H1 (cell line): ENCODE data around the gene HS2ST1. TPM values are rescaled to one million over a fixed set of nuclear protein-coding genes. Genes with fewer than 3 reads are reported as not detected.

Source experiments
- CTCF ChIA-PET: fragments of 300-600 bp; sonication (Branson Sonifier 250); formaldehyde crosslinking; loops from one replicate; lab custom pipeline; 2021; ENCODE audit not compliant: partially characterized antibody; lab: Charles Lee
- POLR2A ChIA-PET: fragments of 300-600 bp; sonication (Branson Sonifier 250); formaldehyde crosslinking; loops from one replicate; lab custom pipeline; 2021; ENCODE audit warnings: inconsistent platforms; ENCODE audit not compliant: partially characterized antibody; lab: Charles Lee
- DNase-seq, 2 experiments: peaks; one replicate each; pipeline versions ENCODE4 v3.0.0 to v3.0.0-alpha.2; 2010 to 2022; ENCODE audit warnings: low spot score in 2 of 2, low read depth in 1 of 2, mixed read lengths in 1 of 2
- FAIRE-seq: peaks from 2 replicates; lab custom pipeline; 2011; peaks lifted over from hg19 to GRCh38; lab: Jason Lieb, UNC
- H2AFZ ChIP-seq: 2 replicates; pipeline ENCODE4 v1.8.1; 2012; ENCODE audit warnings: low read length, inconsistent platforms
- H2AK5ac ChIP-seq: 2 replicates; pipeline ENCODE4 v1.6.1; 2013; ENCODE audit warnings: low read depth, low read length
- H2BK120ac ChIP-seq: replicated peaks from 2 replicates; pipeline ENCODE3; 2013; ENCODE audit warnings: low read depth, low read length, inconsistent platforms
- H2BK12ac ChIP-seq: 2 replicates; pipeline ENCODE4 v1.6.1; 2013; ENCODE audit warnings: low read depth, low read length
- H2BK15ac ChIP-seq: 2 replicates; pipeline ENCODE4 v1.6.1; 2013; ENCODE audit warnings: low read length
- H2BK20ac ChIP-seq: 2 replicates; pipeline ENCODE4 v1.6.1; 2013; ENCODE audit warnings: low read length
- H2BK5ac ChIP-seq: 2 replicates; pipeline ENCODE4 v1.6.1; 2013; ENCODE audit warnings: low read depth, low read length
- H3K14ac ChIP-seq: 2 replicates; pipeline ENCODE4 v1.6.1; 2013; ENCODE audit warnings: inconsistent platforms; ENCODE audit not compliant: insufficient read length
- H3K18ac ChIP-seq: 2 replicates; pipeline ENCODE4 v1.6.1; 2013; ENCODE audit warnings: low read length; ENCODE audit errors: extremely low read depth
- H3K23ac ChIP-seq: 2 replicates; pipeline ENCODE4 v1.6.1; 2013; ENCODE audit warnings: inconsistent platforms; ENCODE audit not compliant: insufficient read length
- H3K23me2 ChIP-seq: 2 replicates; pipeline ENCODE4 v1.6.1; 2013; ENCODE audit warnings: low read depth, low read length
- H3K27ac ChIP-seq: 2 replicates; pipeline ENCODE4 v1.6.1; 2011; ENCODE audit warnings: low read depth, low read length, inconsistent platforms
- H3K27me3 ChIP-seq, 4 experiments: replicated peaks in 1 of 4; 1 replicate in 1 of 4; 2 replicates in 3 of 4; pipeline versions ENCODE4 v1.6.1 to v1.8.1; 2011 to 2013; ENCODE audit warnings: low read length in 3 of 4, mild to moderate bottlenecking in 3 of 4, inconsistent platforms in 2 of 4, mixed read lengths in 2 of 4, moderate library complexity in 1 of 4; ENCODE audit not compliant: control insufficient read depth in 3 of 4, insufficient read depth in 3 of 4; ENCODE audit errors: extremely low read depth in 1 of 4
- H3K36me3 ChIP-seq, 4 experiments: 2 replicates each; pipeline versions ENCODE4 v1.6.1 to v1.8.1; 2011 to 2013; ENCODE audit warnings: mild to moderate bottlenecking in 4 of 4, low read length in 3 of 4, moderate library complexity in 2 of 4, control low read depth in 1 of 4, inconsistent platforms in 1 of 4; ENCODE audit not compliant: insufficient read depth in 4 of 4, control insufficient read depth in 2 of 4
- H3K4ac ChIP-seq: replicated peaks from 2 replicates; pipeline ENCODE3; 2013; ENCODE audit warnings: low read length, low read depth, mixed read lengths, inconsistent platforms; ENCODE audit not compliant: insufficient read length
- H3K4me1 ChIP-seq, 4 experiments: replicated peaks in 1 of 4; 1 replicate in 1 of 4; 2 replicates in 3 of 4; pipeline versions ENCODE4 v1.6.1 to v1.8.1; 2011 to 2013; ENCODE audit warnings: low read length in 3 of 4, inconsistent platforms in 2 of 4, mixed read lengths in 1 of 4; ENCODE audit not compliant: insufficient read depth in 4 of 4, control insufficient read depth in 3 of 4
- H3K4me2 ChIP-seq, 2 experiments: 2 replicates each; pipeline versions ENCODE4 v1.6.1 to v1.8.1; 2011 to 2013; ENCODE audit warnings: low read depth in 2 of 2, low read length in 2 of 2, control low read depth in 1 of 2, inconsistent platforms in 1 of 2, mild to moderate bottlenecking in 1 of 2; ENCODE audit not compliant: insufficient read depth in 1 of 2
- H3K4me3 ChIP-seq, 4 experiments: fragments of 200-600, 300-600 bp in 1 of 4; sonication (generic), shearing (Covaris generic), sonication (Bioruptor Twin) in 1 of 4; 2 replicates each; pipeline versions ENCODE4 v1.5.1 to v1.8.1; 2011 to 2016; ENCODE audit warnings: low read length in 4 of 4, low read depth in 3 of 4, control low read depth in 2 of 4, inconsistent platforms in 2 of 4, mild to moderate bottlenecking in 2 of 4, mixed read lengths in 1 of 4, moderate library complexity in 1 of 4; ENCODE audit not compliant: insufficient read depth in 2 of 4; ENCODE audit errors: extremely low read depth in 1 of 4
- H3K56ac ChIP-seq: replicated peaks from 2 replicates; pipeline ENCODE3; 2013; ENCODE audit warnings: low read depth, mild to moderate bottlenecking, mixed read lengths, low read length, inconsistent platforms; ENCODE audit not compliant: insufficient read length
- H3K79me1 ChIP-seq: 2 replicates; pipeline ENCODE4 v1.6.1; 2013; ENCODE audit warnings: low read depth, low read length, control low read depth
- H3K79me2 ChIP-seq, 2 experiments: 2 replicates each; pipeline versions ENCODE4 v1.6.1 to v1.8.1; 2012 to 2013; ENCODE audit warnings: low read length in 2 of 2, mild to moderate bottlenecking in 2 of 2, inconsistent platforms in 1 of 2; ENCODE audit not compliant: insufficient read depth in 2 of 2, control insufficient read depth in 1 of 2
- H3K9ac ChIP-seq, 4 experiments: replicated peaks in 1 of 4; 1 replicate in 1 of 4; 2 replicates in 3 of 4; pipeline versions ENCODE4 v1.6.1 to v1.8.1; 2011 to 2013; ENCODE audit warnings: low read depth in 3 of 4, low read length in 3 of 4, control low read depth in 2 of 4, mild to moderate bottlenecking in 2 of 4, moderate library complexity in 2 of 4, inconsistent platforms in 1 of 4; ENCODE audit errors: extremely low read depth in 1 of 4
- H3K9me3 ChIP-seq, 2 experiments: 2 replicates each; pipeline versions ENCODE4 v1.6.1 to v1.8.1; 2012 to 2013; ENCODE audit warnings: mild to moderate bottlenecking in 2 of 2, moderate library complexity in 2 of 2, control low read depth in 1 of 2, inconsistent platforms in 1 of 2, low read depth in 1 of 2, low read length in 1 of 2, mixed read lengths in 1 of 2; ENCODE audit not compliant: insufficient read depth in 2 of 2
- H4K20me1 ChIP-seq, 2 experiments: replicated peaks in 1 of 2; 2 replicates each; pipeline versions ENCODE3 to v1.8.1; 2011 to 2013; ENCODE audit warnings: inconsistent platforms in 2 of 2, low read length in 2 of 2, mild to moderate bottlenecking in 1 of 2; ENCODE audit not compliant: insufficient read depth in 2 of 2, control insufficient read depth in 1 of 2
- H4K5ac ChIP-seq: 2 replicates; pipeline ENCODE4 v1.6.1; 2013; ENCODE audit warnings: low read length, low read depth, mixed read lengths, inconsistent platforms; ENCODE audit not compliant: insufficient read length
- H4K8ac ChIP-seq: 2 replicates; pipeline ENCODE4 v1.8.0; 2013; ENCODE audit warnings: mild to moderate bottlenecking, moderate library complexity, low read length, inconsistent platforms; ENCODE audit not compliant: insufficient read depth; ENCODE audit errors: extremely low read depth
- H4K91ac ChIP-seq: replicated peaks from 2 replicates; pipeline ENCODE3; 2013; ENCODE audit warnings: low read length, mixed read lengths, inconsistent platforms; ENCODE audit not compliant: insufficient read length
- BACH1 ChIP-seq: IDR thresholded peaks from 2 replicates; pipeline ENCODE4 v1.6.1; 2012; ENCODE audit warnings: low read length, improper control_type of control experiment
- KDM1A ChIP-seq: fragments of 200-600, 300-600 bp; sonication (generic); IDR thresholded peaks from 2 replicates; pipeline ENCODE4 v1.7.1; 2016; ENCODE audit warnings: mild to moderate bottlenecking, low read length, borderline replicate concordance
- MAFK ChIP-seq: IDR thresholded peaks from 2 replicates; pipeline ENCODE4 v1.6.1; 2012; ENCODE audit warnings: low read depth, mild to moderate bottlenecking, improper control_type of control experiment, low read length
- MAX ChIP-seq: IDR thresholded peaks from 2 replicates; pipeline ENCODE4 v1.6.1; 2012; ENCODE audit warnings: inconsistent platforms
- POU5F1 ChIP-seq: IDR thresholded peaks from 2 replicates; pipeline ENCODE4 v1.6.1; 2011; ENCODE audit warnings: low read depth, mild to moderate bottlenecking, low read length, moderate library complexity
- TBP ChIP-seq: IDR thresholded peaks from 2 replicates; pipeline ENCODE4 v1.6.1; 2011; ENCODE audit warnings: low read depth, low read length, improper control_type of control experiment
- WGBS, 2 experiments: shearing (Covaris generic) in 1 of 2; methylation state at CpG; one replicate each; pipeline versions ENCODE4 v1.1.6 to v1.1.7; 2013 to 2015; ENCODE audit warnings: low lambda C conversion rate in 2 of 2, mixed read lengths in 2 of 2, inconsistent platforms in 1 of 2, low coverage in 1 of 2, missing lambda C conversion rate in 1 of 2; ENCODE audit not compliant: insufficient replicate concordance in 2 of 2, insufficient coverage in 1 of 2, insufficient read length in 1 of 2; ENCODE audit errors: extremely low coverage in 1 of 2, missing lambda C conversion rate in 1 of 2; 5-methylcytosine and 5-hydroxymethylcytosine counted together
- polyA plus RNA-seq, 7 experiments: library from polyadenylated mRNA; depleted of rRNA in 3 of 7; stranded (reverse) in 5 of 7; unstranded in 2 of 7; fragments of >200 nt in 5 of 7; fragments of 200-250 nt in 2 of 7; gene quantifications; 1 replicate in 5 of 7; 2 replicates in 1 of 7; 4 replicates in 1 of 7; pipeline versions ENCODE4 v1.2.1 to v1.2.3, GENCODE V29; 2011 to 2013; ENCODE audit warnings: missing spikeins in 2 of 7, mixed read lengths in 2 of 7
- total RNA-seq: library from RNA; stranded (reverse); fragmentation: NEBNext Ultra II Directional; extraction: Animal tissue kit (Norgen Biotek cat#: 25700); gene quantifications from 2 replicates; pipeline ENCODE4 v1.2.1, GENCODE V29; 2021

HS2ST1 gene
- total and polyA plus RNA-seq, 2 of the 8 experiments (the other 6 are each of a cell fraction or from before 2014, with no cell fraction given) = 5.2 to 28.3 TPM

GRCh38 chr1:87150143-87150542 lies 235.7 kb downstream of the HS2ST1 start:
- H2BK12ac ChIP-seq = no peak overlapping the region
- WGBS, 2 experiments = 78% methylated on average over 1 of the region's 1 CpG; no CpG with 5 or more reads in 1 of the 2 experiments
- no peak overlapping the region for H3K4ac ChIP-seq
- H2BK5ac ChIP-seq = no peak overlapping the region
- H3K23me2 ChIP-seq = 0 out of 2 replicates have a peak, but pooled peaks cover 1% of the 10 kb centered on the region
- H2AFZ ChIP-seq = no peak overlapping the region
- no peaks in the 10 kb centered on the region for H3K9me3 ChIP-seq
- no peak overlapping the region for H4K8ac ChIP-seq
- H2BK120ac ChIP-seq = no peak overlapping the region
- H2BK20ac ChIP-seq = no peak overlapping the region
- FAIRE-seq (no peak), DNase-seq (no peak)
- H3K18ac ChIP-seq = no peak overlapping the region
- no peaks in the 10 kb centered on the region for H3K79me2 ChIP-seq
- H3K27ac ChIP-seq = no peak overlapping the region
- H3K79me1 ChIP-seq = no peaks in the 10 kb centered on the region
- no peak overlapping the region for H3K56ac ChIP-seq
- H3K4me2 ChIP-seq = no peak overlapping the region; a peak in 1 of 4 replicates
- H3K36me3 ChIP-seq = no peaks in the 10 kb centered on the region
- ChIA-PET CTCF (interaction anchor here (0.8 to 5.8 kb wide), 9 partner anchors 12 to 130 kb away, joined by 3 to 30 read pairs (median 4); no protein-coding TSS in a partner anchor), POLR2A (interaction anchor here (0.9 to 1.4 kb wide), 2 partner anchors 15 to 178 kb away, joined by 3 to 5 read pairs; partner anchors contain the start of gene LMO4)
- H3K4me1 ChIP-seq = peaks cover 2 to 28% (median 13%) of the 10 kb centered on the region in 4 experiments
- H2AK5ac ChIP-seq = no peak overlapping the region
- H3K23ac ChIP-seq = no peak overlapping the region
- no peak for TF ChIP-seq KDM1A
- TF ChIP-seq POU5F1 = no peak
- TF ChIP-seq MAFK = no peak
- TF ChIP-seq TBP = no peak
- no peak for TF ChIP-seq MAX
- no peak for TF ChIP-seq BACH1
- TF ChIP-seq, all 59 proteins: peak for 0
- H4K91ac ChIP-seq = no peak overlapping the region
- H3K4me3 ChIP-seq = no peak overlapping the region
- no peaks in the 10 kb centered on the region for H4K20me1 ChIP-seq
- H3K14ac ChIP-seq = no peak overlapping the region
- H3K27me3 ChIP-seq = peaks cover 0 to 3% (median 1%) of the 10 kb centered on the region in 4 experiments; a peak in 3 of 7 replicates
- no peak overlapping the region for H3K9ac ChIP-seq
- H4K5ac ChIP-seq = no peak overlapping the region
- no peak overlapping the region for H2BK15ac ChIP-seq
